Mucosa of descending colon (tissue), 3 donors: Measurements from ENCODE around the gene PDGFB. TPM values are rescaled to one million over a fixed set of nuclear protein-coding genes. Genes with fewer than 3 reads are reported as not detected.

Source experiments
- ATAC-seq: fragments of 200-7000 bp; cut with Tn5 transposase; one replicate; pipeline ENCODE4 v1.9.1; 2020; ENCODE audit warnings: mild to moderate bottlenecking, moderate library complexity
- DNase-seq, 3 donors: peaks; one replicate each; pipeline ENCODE4 v3.0.0-alpha.2; 2020
- H3K36me3 ChIP-seq: fragments of 200-600 bp; one replicate; pipeline ENCODE4 v1.8.0; 2021; ENCODE audit warnings: low read depth, mild to moderate bottlenecking
- H3K4me1 ChIP-seq: fragments of 200-600 bp; one replicate; pipeline ENCODE4 v1.8.0; 2021; ENCODE audit warnings: low read depth, mild to moderate bottlenecking
- H3K4me3 ChIP-seq: fragments of 200-600 bp; one replicate; pipeline ENCODE4 v1.8.0; 2021; ENCODE audit warnings: mild to moderate bottlenecking
- H3K9me3 ChIP-seq: fragments of 200-600 bp; one replicate; pipeline ENCODE4 v1.8.0; 2021; ENCODE audit warnings: mild to moderate bottlenecking
- CTCF ChIP-seq: fragments of 200-600 bp; IDR thresholded peaks from one replicate; pipeline ENCODE4 v1.8.0; 2022; ENCODE audit warnings: antibody characterized with exemption, mild to moderate bottlenecking
- intact Hi-C, 2 donors: fragments of 100-400 bp; cut with DNase I in 1 of 2; cut with micrococcal nuclease in 1 of 2; formaldehyde crosslinking; loops; one replicate each; pipeline versions ENCODE4 v1.11.0 to v1.11.1; 2022; cut with DNase I, micrococcal nuclease
- total RNA-seq, 3 donors: library from RNA; stranded (reverse); fragmentation: NEBNext Ultra II Directional in 2 of 3; extraction: Animal tissue kit (Norgen Biotek cat#: 25700) in 2 of 3; gene quantifications; one replicate each; pipeline versions ENCODE4 v1.2.1 to v1.2.4, GENCODE V29; 2021 to 2023
- donor health status: DM: no; HTN: no; CAD: no; lungs with moderate emphysema.
- donor health status: DM: no; HTN: no; CAD: no.
- donor health status: DM: no; HTN: yes; CAD: no.

PDGFB gene
- total RNA-seq, 3 donors from 2014 or later, result 1.8 to 16.6 (median 5.4) TPM

- Histone ChIP-seq H3K36me3 (no peaks in the 10 kb centered on the region), H3K4me1 (peaks cover 8% of the 10 kb centered on the region), H3K9me3 (no peaks in the 10 kb centered on the region), H3K4me3 (no peak overlapping the region)
- DNase-seq (no peak), ATAC-seq (no peak)
- intact Hi-C loops, result no loop called here
- no peak for TF ChIP-seq CTCF
These were observed 7.1 kb upstream of the PDGFB start for GRCh38 chr22:39251762-39252460.

- Histone ChIP-seq H3K4me1 (peaks cover 8% of the 10 kb centered on the region), H3K36me3 (no peaks in the 10 kb centered on the region), H3K4me3 (no peak overlapping the region), H3K9me3 (no peaks in the 10 kb centered on the region)
- intact Hi-C loops, result no loop called here
- DNase-seq (no peak), ATAC-seq (no peak)
- TF ChIP-seq CTCF, result no peak
These were observed 6.1 kb upstream of the PDGFB start for GRCh38 chr22:39250838-39251237.

GRCh38 chr22:39250131-39250530 is 5.3 kb upstream of the PDGFB start:
- Histone ChIP-seq H3K36me3 (no peaks in the 10 kb centered on the region), H3K9me3 (no peaks in the 10 kb centered on the region), H3K4me1 (peaks cover 9% of the 10 kb centered on the region), H3K4me3 (no peak overlapping the region)
- TF ChIP-seq CTCF, result no peak
- no peak for DNase-seq
- no peak for ATAC-seq
- intact Hi-C loops, result no loop called here

- ATAC-seq (no peak), DNase-seq (no peak)
- Histone ChIP-seq H3K4me1 (peaks cover 14% of the 10 kb centered on the region), H3K4me3 (no peak overlapping the region), H3K9me3 (no peaks in the 10 kb centered on the region), H3K36me3 (no peaks in the 10 kb centered on the region)
- TF ChIP-seq CTCF, result no peak
- intact Hi-C loops, result no loop called here
These were observed 4.4 kb upstream of the PDGFB start for GRCh38 chr22:39249086-39249704.

- no peak for ATAC-seq
- Histone ChIP-seq H3K9me3 (no peaks in the 10 kb centered on the region), H3K36me3 (no peaks in the 10 kb centered on the region), H3K4me1 (peaks cover 15% of the 10 kb centered on the region), H3K4me3 (no peak overlapping the region)
- TF ChIP-seq CTCF, result no peak
- no peak for DNase-seq
- intact Hi-C loops, result no loop called here
These were observed 3.5 kb upstream of the PDGFB start for GRCh38 chr22:39248254-39248653.
